ENCODE results near the gene ADAM11.

Gene ADAM11

GRCh38 chr17:44779211-44780025, 20.6 kb downstream of the ADAM11 start (continued):
- no peak for TF ChIP-seq ZNF214 (tag by site-specific recombination; IDR thresholded peaks at IDR 0.05; ENCODE audit: borderline replicate concordance)
- TF ChIP-seq ZNF837 (tag by site-specific recombination; IDR thresholded peaks at IDR 0.05): no peak
- TF ChIP-seq ZNF785 (tag by site-specific recombination; IDR thresholded peaks at IDR 0.05): no peak
- no peak for TF ChIP-seq ZNF776 (tag by site-specific recombination; IDR thresholded peaks at IDR 0.05; ENCODE audit: borderline replicate concordance)
- 0 out of 2 replicates have a peak, but pooled peaks have one; percentile 49 for TF ChIP-seq PRDM2 (tag by site-specific recombination; IDR thresholded peaks at IDR 0.05; ENCODE audit: borderline replicate concordance)
- TF ChIP-seq, protein P1, sequence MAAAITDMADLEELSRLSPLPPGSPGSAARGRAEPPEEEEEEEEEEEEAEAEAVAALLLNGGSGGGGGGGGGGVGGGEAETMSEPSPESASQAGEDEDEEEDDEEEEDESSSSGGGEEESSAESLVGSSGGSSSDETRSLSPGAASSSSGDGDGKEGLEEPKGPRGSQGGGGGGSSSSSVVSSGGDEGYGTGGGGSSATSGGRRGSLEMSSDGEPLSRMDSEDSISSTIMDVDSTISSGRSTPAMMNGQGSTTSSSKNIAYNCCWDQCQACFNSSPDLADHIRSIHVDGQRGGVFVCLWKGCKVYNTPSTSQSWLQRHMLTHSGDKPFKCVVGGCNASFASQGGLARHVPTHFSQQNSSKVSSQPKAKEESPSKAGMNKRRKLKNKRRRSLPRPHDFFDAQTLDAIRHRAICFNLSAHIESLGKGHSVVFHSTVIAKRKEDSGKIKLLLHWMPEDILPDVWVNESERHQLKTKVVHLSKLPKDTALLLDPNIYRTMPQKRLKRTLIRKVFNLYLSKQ (tag by site-specific recombination; IDR thresholded peaks at IDR 0.05; ENCODE audit: borderline replicate concordance): no peak
- peak; percentile 78 for TF ChIP-seq ZBTB21 (tag by site-specific recombination; IDR thresholded peaks at IDR 0.05)
- peak; percentile 32; the same call in 1 of the 2 replicates for TF ChIP-seq MZF1 (tag by site-specific recombination; IDR thresholded peaks at IDR 0.05; ENCODE audit: borderline replicate concordance)
- TF ChIP-seq ZNF76 (tag by site-specific recombination; IDR thresholded peaks at IDR 0.05; ENCODE audit: borderline replicate concordance, low read depth): peak; percentile 41; the same call in 1 of the 2 replicates
- TF ChIP-seq GFI1B (tag by site-specific recombination; IDR thresholded peaks at IDR 0.05): no peak
- no peak for TF ChIP-seq ZNF664 (tag by site-specific recombination; IDR thresholded peaks at IDR 0.05)
- no peak for TF ChIP-seq ZNF37A (tag by site-specific recombination; IDR thresholded peaks at IDR 0.05)
- TF ChIP-seq ZNF701 (tag by site-specific recombination; IDR thresholded peaks at IDR 0.05): no peak
- peak; percentile 43; the same call in 1 of the 2 replicates for TF ChIP-seq ZNF335 (tag by site-specific recombination; conservative IDR thresholded peaks at IDR 0.05)
- TF ChIP-seq SALL2 (tag by site-specific recombination; IDR thresholded peaks at IDR 0.05; ENCODE audit: borderline replicate concordance): no peak
- no peak for TF ChIP-seq ZNF521 (tag by site-specific recombination; IDR thresholded peaks at IDR 0.05)
- peak; percentile 79 for TF ChIP-seq ZFHX2 (tag by site-specific recombination; conservative IDR thresholded peaks at IDR 0.05)
- TF ChIP-seq EGR2 (tag by site-specific recombination; IDR thresholded peaks at IDR 0.05; ENCODE audit: low read depth): peak; percentile 80
- no peak for TF ChIP-seq ZNF571 (tag by site-specific recombination; IDR thresholded peaks at IDR 0.05)
- TF ChIP-seq BCL6B (tag by site-specific recombination; IDR thresholded peaks at IDR 0.05): no peak
- peak; percentile 97 for TF ChIP-seq PATZ1 (tag by site-specific recombination; IDR thresholded peaks at IDR 0.05)
- TF ChIP-seq, protein P2, sequence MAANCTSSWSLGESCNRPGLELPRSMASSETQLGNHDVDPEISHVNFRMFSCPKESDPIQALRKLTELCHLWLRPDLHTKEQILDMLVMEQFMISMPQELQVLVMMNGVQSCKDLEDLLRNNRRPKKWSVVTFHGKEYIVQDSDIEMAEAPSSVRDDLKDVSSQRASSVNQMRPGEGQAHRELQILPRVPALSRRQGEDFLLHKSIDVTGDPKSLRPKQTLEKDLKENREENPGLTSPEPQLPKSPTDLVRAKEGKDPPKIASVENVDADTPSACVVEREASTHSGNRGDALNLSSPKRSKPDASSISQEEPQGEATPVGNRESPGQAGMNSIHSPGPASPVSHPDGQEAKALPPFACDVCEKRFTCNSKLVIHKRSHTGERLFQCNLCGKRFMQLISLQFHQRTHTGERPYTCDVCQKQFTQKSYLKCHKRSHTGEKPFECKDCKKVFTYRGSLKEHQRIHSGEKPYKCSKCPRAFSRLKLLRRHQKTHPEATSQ (tag by site-specific recombination; IDR thresholded peaks at IDR 0.05): no peak
- TF ChIP-seq, protein P3, sequence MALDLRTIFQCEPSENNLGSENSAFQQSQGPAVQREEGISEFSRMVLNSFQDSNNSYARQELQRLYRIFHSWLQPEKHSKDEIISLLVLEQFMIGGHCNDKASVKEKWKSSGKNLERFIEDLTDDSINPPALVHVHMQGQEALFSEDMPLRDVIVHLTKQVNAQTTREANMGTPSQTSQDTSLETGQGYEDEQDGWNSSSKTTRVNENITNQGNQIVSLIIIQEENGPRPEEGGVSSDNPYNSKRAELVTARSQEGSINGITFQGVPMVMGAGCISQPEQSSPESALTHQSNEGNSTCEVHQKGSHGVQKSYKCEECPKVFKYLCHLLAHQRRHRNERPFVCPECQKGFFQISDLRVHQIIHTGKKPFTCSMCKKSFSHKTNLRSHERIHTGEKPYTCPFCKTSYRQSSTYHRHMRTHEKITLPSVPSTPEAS (tag by site-specific recombination; IDR thresholded peaks at IDR 0.05): no peak
- TF ChIP-seq ZBTB17 (tag by site-specific recombination; IDR thresholded peaks at IDR 0.05): peak; percentile 44; the same call in 1 of the 2 replicates
- TF ChIP-seq GLIS1 (tag by site-specific recombination; IDR thresholded peaks at IDR 0.05): peak; percentile 99
- TF ChIP-seq HOXC10 (CRISPR knock-in tag; IDR thresholded peaks at IDR 0.05): no peak
